GM20000 (cell line): ENCODE results near the gene STK36.

Experiments used
- DNase-seq: peaks from one replicate; pipeline ENCODE4 v3.0.0; 2012; ENCODE audit warnings: low spot score
- TF ChIP-seq, protein P1 (sequence below): IDR thresholded peaks from 2 replicates; pipeline ENCODE4 v1.5.1; 2012; ENCODE audit warnings: mild to moderate bottlenecking, control low read depth; ENCODE audit errors: extremely low read depth, missing control alignments

The STK36 gene

DNA sequence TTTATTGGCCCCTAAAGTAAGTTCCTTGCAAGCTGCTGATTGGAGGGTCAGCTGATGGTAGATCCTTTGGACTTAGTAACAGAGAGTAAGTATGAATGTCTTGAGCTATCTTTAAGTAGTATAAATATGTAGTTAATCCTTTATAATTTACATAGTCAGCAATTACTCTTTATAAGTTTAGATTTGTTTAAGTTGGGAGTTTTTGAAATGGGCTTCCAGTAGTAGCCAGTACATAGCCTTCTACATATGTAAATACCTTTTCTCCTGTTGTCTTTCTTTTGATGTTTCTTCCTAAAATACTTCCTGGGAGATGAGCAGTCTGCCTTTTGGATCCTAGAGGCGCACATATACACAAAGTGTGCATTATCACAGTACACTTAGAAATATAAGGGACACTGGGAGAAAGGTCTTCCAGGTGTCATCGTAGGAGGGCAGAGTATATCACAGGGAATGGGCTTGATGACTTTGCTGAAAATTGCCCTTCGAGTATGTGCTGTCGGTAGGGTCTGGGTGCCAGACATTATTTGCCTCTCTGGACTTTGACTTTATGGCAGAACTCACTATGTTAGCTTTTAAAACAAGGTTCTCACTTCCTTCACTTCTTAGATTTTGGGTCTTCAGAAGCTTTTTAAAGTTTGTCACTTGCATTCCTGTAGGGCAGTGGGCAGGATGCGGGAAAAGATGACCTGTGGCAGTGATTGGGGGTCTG, 60.3 kb downstream of the STK36 start:
- no peak for DNase-seq
- TF ChIP-seq, protein P1, sequence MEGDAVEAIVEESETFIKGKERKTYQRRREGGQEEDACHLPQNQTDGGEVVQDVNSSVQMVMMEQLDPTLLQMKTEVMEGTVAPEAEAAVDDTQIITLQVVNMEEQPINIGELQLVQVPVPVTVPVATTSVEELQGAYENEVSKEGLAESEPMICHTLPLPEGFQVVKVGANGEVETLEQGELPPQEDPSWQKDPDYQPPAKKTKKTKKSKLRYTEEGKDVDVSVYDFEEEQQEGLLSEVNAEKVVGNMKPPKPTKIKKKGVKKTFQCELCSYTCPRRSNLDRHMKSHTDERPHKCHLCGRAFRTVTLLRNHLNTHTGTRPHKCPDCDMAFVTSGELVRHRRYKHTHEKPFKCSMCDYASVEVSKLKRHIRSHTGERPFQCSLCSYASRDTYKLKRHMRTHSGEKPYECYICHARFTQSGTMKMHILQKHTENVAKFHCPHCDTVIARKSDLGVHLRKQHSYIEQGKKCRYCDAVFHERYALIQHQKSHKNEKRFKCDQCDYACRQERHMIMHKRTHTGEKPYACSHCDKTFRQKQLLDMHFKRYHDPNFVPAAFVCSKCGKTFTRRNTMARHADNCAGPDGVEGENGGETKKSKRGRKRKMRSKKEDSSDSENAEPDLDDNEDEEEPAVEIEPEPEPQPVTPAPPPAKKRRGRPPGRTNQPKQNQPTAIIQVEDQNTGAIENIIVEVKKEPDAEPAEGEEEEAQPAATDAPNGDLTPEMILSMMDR, result no peak

DNA sequence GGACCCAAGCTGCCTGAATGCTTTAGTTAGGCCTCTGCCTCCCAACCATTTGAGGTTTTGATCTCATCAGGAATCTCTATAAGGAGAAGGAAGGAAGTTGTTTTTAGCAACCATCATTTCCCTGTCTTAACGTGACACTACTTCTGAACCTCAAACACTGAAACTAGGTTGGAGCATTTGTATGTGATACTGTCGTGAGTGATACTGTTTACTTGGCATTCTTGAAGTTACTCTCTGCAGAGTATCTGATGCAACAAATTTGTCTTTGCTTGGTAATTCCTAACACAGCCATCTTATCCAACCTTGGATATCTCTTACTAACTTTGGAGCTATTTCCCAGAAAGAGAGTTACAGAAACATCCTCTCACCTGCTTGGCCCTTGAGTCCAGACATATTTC, 60.9 kb downstream of the STK36 start:
- no peak for DNase-seq
- TF ChIP-seq, protein P1, result no peak

DNA sequence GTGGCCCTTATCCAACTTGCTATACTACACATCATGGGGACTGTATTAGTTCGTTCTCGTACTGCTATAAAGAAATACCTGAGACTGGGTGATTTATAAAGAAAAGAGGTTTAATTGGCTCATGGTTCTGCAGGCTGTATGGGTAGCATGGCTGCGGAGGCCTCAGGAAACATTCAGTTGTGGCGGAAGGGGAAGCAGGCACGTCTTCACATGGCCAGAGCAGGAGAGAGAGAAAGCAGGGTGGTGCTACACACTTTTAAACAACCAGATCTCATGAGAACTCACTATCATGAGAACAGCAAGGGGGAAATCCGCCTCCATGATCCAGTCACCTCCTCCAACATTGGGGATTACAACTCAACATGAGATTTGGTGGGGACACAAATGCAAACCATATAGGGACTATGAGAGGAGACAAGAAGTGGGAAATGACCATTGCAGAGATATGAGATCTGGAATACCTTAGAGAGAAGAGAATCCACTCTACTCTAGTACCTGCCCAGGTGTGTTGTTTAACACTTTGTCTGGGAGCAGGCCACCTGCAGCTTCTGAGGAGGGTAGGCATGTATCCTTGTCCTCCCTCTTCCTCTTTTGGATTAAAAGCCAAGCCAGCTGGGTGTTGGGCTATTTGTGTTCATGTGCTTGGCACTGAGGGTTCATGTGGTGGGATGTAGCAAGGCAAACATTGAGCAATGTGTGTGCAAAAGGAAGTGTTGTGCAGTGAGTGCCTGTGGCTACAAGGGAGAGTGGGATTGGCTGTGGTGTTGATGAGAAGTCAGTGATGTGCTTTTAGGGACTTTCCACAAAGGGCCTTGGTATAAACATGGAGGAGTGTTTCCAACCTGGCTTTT, 61.5 kb downstream of the STK36 start:
- TF ChIP-seq, protein P1, result no peak
- peak; percentile 52 for DNase-seq

DNA sequence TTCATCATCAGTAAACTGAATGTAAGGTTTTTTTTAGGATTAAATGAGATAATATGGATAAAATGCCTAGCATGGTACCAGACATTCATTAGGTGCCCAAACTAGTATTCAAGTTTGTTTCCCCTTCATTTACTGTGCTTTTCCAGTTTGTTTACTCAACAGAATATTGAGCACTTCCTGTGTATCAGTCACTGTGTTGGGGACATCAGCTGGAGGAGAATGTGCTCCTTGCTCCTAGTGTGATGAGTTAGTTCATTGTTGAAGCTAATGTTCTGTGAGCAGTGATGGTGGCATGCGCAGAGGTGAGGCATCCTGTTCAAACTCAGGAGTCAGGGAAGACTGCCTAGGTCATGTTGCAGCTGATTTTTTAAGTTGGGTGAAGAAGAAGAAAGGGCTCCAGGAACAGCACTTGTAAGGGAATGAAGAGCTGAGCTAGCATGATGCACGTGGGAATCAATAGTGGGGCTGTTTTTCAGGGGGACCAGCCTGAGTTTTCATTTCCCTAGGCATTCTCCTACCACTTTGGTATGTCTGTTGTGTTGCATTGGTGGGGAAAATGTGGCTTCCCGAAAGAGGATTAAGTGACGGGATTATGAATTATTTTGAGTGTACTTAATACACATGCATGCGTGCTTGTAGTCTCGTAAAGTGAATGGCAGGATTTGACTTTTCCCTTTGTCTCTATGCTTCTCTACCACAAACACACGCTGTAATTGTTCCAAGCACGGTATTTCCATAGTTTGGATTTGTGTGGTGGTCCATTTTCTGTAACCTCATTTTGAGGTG, 62.5 kb downstream of the STK36 start:
- DNase-seq, result no peak
- TF ChIP-seq, protein P1, result no peak

DNA sequence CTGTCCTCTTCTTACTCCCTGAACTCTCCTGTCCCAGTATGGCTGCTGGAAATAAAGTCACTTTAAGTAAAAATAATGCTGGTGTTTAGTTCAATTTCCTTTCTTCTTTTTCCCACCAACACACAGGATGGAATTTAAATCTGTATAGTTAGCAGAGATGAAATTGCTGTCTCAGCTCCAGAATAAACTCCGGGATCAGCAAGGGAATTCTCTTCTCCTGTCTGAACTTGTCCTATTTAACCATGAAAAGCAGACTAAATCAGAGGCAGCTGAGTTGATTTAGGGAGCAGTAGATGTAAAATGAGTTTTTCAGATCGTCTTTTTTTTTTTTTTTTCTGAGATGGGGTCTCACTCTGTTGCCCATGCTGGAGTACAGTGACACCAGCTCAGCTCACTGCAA, 64.6 kb downstream of the STK36 start:
- TF ChIP-seq, protein P1, result no peak
- no peak for DNase-seq

DNA sequence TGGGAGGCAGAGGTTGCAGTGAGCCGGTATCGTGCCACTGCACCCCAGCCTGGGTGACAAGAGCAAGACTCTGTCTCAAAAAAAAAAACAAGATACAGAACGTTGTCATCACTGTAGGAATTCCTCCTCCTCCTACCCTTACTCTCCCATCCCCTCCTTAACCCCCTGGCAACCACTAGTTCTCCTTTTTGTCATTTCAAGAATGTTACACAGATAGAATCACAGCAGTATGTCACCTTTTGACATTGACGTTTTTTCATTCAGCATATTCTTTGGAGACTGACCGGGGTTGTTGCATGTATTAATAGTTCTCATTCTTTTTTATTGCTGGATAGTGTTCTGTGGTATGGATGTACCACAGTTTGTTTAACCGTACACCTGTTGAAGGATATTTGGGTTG, 71.2 kb downstream of the STK36 start:
- TF ChIP-seq, protein P1, result no peak
- peak; percentile 54 for DNase-seq

DNA sequence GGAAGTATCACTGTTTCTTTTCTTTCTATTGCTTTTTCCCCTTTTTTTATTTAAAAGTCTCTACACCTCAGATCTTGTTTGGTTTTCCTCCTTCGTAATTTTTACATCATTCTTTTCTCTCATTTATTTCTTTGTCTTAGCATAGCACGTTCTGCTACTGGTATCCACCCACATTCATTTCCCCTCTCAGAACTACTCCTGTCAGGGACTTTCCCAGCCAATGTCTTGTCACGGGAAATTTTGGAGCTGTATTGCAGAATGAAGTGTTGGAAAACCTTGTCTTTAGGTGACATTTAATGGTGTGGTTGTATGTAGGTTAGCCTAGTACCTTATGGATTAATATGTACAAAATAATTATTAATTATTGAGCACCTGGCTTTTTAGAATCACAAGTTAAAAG, 72.7 kb downstream of the STK36 start:
- TF ChIP-seq, protein P1, result no peak
- peak; percentile 54 for DNase-seq
